GM10266 (cell line): ENCODE data around the gene TRIM25.
A peak's percentile ranks its signal among the peaks of the same experiment; 100 is the strongest.

Experiments
- DNase-seq: peaks from one replicate; pipeline ENCODE4 v3.0.0; 2012; ENCODE audit errors: extremely low spot score
- TF ChIP-seq, protein P1 (sequence below): IDR thresholded peaks from 2 replicates; pipeline ENCODE4 v1.5.1; 2012; ENCODE audit warnings: mild to moderate bottlenecking, low read depth; ENCODE audit not compliant: control insufficient read depth, insufficient read depth; ENCODE audit errors: missing control alignments

The TRIM25 gene

DNA sequence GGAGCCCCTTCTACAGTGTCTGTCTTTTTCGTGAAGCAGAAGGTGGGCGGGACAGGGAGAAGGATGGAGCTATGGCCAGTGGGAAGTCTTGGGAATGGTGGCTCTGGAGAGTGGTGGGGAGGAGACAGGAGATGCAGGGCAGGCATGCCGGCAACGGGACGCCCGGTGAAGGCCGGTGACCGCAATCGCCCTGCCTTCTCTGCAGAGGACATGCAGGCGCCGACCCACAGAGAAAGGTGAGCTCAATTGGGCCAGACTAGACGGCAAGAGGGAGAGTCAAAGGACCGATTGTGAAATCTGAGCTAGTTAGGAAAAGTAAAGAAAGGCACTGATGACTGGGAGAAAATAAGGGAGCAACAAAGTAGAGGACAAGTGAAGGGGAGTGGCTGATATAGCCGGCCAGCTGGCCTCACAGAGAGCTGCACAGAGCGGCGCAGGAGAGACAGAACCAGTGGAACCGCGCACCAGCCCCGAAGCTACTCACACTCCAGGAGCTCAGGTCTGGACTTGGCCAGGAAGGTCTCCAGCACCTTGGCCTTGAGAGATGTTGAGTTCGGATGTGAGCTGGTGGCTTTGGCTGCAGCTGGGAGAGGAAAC lies 18.9 kb downstream of the TRIM25 start:
- TF ChIP-seq, protein P1, sequence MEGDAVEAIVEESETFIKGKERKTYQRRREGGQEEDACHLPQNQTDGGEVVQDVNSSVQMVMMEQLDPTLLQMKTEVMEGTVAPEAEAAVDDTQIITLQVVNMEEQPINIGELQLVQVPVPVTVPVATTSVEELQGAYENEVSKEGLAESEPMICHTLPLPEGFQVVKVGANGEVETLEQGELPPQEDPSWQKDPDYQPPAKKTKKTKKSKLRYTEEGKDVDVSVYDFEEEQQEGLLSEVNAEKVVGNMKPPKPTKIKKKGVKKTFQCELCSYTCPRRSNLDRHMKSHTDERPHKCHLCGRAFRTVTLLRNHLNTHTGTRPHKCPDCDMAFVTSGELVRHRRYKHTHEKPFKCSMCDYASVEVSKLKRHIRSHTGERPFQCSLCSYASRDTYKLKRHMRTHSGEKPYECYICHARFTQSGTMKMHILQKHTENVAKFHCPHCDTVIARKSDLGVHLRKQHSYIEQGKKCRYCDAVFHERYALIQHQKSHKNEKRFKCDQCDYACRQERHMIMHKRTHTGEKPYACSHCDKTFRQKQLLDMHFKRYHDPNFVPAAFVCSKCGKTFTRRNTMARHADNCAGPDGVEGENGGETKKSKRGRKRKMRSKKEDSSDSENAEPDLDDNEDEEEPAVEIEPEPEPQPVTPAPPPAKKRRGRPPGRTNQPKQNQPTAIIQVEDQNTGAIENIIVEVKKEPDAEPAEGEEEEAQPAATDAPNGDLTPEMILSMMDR, result no peak
- no peak for DNase-seq

DNA sequence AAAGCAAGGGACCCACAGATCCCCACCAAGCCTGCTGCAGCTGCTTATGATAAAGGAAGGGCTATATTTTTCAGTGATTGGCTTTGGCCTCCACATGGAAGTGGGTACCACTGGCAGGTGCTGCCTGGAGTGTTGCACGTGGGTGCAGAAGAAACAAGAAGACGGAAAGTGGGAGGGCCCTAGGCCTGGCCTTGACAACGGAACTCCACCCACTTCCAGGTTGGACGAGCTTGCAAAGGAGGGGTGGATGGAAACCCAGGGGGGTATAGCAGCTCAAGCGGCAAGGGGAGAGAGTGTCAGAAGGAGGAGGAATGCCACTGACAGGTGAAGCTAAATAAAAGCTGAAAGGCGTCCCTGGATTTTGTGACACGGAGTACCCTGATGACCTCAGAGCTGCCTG lies 20.3 kb downstream of the TRIM25 start:
- DNase-seq, result no peak
- TF ChIP-seq, protein P1, result no peak

DNA sequence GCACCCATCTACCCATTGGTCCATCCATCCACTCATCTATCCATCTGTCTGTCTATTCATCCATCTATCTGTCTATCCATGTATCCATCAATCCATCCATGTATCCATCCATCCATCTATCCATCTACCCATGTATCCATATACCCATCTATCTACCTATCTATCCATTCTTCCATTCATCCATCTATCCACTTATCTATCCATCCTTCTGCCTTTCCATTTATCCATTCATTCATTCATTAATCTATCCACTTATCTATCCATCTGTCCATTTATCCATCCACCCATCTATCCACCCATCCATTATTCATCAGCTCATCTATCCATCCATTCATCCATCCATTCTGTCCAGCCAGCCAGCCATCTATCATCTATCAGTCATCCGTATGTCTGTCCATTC lies 21.5 kb downstream of the TRIM25 start:
- DNase-seq, result no peak
- TF ChIP-seq, protein P1, result no peak

DNA sequence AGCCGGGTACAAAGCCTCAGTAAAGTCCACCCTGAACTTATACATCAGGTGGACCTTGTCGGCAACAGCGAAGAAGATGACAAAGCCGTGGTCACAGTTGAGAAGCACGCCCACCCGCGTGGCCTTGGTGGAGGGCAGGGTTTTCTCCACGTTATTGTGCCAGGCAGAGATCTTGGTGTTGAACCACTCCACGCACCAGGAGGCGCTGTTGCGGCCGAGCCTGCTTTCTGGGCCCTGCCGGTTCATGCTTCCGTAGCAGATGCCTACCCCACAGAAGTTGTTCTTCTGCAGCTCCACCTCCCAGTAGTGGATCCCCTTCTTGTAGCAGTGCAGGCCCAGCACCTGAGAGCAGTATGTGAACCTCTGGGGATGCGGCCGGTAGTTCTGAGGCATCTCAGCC lies 22.1 kb downstream of the TRIM25 start:
- TF ChIP-seq, protein P1, result peak; percentile 14

DNA sequence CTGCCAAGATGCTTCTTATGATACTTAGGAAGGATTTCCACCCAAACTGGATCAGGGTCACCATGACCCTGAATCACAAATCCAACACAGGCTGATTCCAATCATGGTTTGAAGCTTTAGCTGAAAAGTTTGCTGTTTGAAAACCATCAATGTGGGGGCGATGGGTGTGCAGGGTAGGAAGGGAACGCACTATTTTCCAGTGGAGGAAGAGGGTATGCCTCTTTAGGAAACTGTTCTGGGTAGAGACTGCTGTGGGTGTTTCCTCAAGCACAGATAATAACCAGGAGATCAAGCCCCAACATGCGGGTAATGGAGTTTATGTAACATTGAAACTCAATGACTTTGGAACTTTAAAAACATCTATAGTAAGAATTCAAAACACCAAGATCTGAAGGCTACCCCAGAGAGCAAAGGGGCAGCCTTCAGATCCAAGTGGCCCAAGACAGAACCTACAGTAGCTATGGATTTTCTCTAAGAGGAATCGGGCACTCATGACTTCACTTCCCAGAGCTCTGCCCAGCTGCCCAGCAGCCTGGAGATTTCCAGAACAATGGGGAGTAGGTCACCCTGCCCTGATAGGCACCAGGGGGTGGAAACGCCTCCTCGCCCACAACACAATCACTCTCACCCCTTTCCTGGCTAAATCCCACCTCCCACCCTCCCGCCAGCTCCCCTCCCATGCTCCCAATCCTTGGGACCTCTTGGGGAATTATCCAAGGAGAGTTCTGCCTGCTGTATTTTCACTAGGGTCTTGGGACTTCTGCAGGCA lies 22.8 kb downstream of the TRIM25 start:
- no peak for DNase-seq
- TF ChIP-seq, protein P1, result no peak

More for the DNA sequence above, 22.1 kb downstream of the TRIM25 start:
- DNase-seq, result no peak

DNA sequence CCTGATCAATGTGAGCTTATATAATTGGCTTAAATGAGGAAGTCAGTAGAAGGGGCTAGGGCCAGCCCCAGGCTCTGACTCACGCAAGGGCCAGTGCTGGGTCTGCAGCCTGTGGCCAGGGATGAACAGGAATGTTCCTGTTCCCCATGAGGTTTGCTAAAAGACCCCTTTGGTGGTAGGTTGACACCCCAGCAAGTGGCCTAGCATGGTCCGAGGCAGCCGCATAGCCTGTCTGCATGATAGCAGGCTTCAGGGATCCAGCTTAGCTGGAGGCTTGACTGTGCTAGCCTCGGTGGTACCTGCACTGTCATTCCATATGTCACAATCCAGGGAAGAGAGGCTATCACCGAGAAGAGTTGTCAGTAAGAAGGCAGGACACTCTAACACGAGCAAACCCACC lies 23.5 kb downstream of the TRIM25 start:
- DNase-seq, result no peak
- TF ChIP-seq, protein P1, result no peak
